Measurements from ENCODE around the gene SYNE3.

Gene SYNE3

DNA sequence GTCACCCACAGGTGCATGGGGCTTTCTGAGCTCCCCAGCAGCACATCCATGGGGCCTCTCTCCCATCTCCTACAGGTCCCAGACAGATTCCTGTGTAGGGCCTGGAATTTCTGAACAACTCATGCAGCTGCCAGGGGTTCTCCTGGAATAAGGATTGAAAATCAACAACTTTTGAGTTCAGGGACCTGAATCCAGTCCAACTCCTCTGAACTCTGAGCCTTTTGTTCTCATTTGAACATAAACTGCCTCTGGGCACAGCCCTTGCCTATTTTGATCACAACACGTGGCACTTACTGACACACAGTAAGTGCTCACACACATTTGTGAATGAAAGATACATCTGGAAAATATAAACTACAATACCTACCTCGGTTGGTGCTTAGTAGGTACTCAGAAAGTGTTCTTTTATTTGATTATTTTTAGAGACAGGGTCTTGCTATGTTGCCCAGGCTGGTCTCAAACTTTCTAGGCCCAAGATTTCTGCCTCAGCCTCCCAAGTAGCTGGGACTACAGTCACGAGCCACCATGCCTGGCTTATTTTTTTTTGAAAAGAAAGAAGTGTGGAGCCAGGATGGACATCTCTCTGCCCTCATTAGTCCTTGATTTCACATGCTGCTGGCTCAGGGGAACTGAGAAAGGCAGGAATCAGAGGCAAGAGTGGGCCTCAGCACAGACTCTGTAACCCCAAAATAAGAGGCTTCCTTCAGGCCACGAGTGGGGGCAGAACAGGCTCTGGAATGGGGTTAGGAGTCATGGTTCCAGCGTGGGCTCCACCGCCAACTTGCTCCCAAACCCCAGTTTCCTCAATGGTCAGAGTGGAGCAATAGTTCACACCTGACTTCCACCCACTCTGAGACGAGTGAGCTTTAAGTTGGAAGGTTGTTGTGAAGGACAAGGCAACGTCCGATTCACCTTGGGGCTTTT is 27.0 kb downstream of the SYNE3 start:
- no peak for DNase-seq (ENCODE audit: low read depth in 2 of 2)

GRCh38 chr14:95488376-95489213 is 27.9 kb downstream of the SYNE3 start:
- DNase-seq (ENCODE audit: low read depth in 2 of 2), result no peak

DNA sequence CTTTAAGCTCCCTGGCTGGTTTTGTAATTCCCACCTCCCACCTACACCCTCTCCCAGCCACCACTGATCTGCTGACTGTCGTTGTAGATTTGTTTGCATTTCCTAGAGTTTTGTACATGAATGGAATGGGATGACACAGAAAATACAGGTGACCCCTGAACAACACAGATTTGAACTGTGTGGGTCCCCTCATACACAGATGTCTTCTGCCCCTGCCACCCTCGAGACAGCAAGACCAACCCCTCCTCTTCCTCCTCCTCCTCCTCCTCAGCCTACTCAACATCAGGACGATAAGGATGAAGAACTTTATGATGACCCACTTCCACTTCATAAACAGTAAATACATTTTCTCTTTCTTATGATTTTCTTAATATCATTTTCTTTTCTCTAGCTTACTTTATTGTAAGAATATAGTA is 28.8 kb downstream of the SYNE3 start:
- no peak for DNase-seq (ENCODE audit: low read depth in 2 of 2)

DNA sequence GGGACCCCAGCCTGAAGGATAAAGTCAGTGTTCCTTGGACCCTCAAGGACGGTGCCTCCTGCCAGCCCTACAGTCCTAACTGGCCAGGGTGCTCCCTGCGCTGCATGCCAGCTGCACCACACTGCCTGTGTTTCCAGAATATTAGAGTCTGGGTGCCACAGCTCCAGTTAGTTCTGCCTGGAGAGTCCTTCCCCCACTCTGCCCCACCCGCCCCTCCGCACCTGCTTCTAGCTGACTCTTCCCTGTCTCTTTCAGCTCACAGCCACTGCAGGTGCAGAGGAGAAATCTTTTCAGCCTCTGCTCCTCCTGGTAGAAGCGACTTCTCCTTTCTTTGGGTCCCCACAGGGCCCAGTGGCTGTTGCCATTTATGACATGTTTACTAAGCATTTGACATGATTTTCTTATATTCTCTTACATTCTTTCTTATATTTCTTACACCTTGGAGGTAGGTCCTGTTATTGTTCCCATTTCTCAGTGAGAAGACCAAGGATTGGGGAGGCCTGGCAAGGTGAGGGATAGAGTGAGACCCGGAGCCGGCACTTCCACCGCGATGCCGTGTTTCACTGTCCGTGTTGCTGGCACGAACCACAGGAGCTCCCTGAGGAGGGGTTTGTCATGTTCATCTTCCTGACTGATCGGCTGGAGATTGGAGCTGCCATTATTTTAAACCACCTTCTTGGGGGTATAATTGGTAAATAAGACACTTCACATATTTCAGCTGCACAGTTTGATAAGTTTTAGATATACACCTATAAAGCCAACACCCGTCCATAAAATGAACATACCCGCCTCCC is 29.4 kb downstream of the SYNE3 start:
- no peak for DNase-seq (ENCODE audit: low read depth in 2 of 2)

DNA sequence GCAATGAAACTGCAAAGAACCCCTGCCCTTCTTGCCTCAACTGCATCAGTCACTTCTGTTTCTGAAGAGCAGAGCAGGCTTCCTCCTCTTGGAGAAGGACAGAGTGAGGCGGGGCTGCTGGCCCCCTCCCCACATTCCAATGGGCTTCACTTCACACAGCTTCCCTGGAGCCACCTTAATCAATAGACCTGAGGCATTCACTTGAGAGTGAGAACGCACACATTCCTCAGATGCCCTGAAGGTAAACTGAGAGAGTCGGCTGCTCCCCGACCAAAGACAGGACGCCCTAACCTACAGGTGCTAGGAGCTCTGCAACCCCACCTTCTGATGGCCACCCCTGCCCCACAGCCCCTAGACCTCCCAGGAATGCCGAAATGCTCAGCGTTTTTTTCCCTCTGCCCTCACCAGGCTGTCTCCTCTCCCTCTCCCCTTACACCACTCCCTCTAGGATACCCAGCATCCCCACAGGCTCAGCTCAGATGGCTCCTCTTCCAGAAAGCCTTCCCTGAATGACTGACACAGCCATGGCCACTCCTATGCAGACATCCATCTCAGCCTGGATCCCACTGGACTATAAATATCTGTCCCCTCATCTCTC is 31.1 kb downstream of the SYNE3 start:
- no peak for DNase-seq (ENCODE audit: low read depth in 2 of 2)

- no peak for DNase-seq (ENCODE audit: low read depth in 2 of 2)
These were observed 32.2 kb downstream of the SYNE3 start for GRCh38 chr14:95484296-95484695.

GRCh38 chr14:95483309-95484165 is 32.9 kb downstream of the SYNE3 start:
- no peak for DNase-seq (ENCODE audit: low read depth in 2 of 2)

DNA sequence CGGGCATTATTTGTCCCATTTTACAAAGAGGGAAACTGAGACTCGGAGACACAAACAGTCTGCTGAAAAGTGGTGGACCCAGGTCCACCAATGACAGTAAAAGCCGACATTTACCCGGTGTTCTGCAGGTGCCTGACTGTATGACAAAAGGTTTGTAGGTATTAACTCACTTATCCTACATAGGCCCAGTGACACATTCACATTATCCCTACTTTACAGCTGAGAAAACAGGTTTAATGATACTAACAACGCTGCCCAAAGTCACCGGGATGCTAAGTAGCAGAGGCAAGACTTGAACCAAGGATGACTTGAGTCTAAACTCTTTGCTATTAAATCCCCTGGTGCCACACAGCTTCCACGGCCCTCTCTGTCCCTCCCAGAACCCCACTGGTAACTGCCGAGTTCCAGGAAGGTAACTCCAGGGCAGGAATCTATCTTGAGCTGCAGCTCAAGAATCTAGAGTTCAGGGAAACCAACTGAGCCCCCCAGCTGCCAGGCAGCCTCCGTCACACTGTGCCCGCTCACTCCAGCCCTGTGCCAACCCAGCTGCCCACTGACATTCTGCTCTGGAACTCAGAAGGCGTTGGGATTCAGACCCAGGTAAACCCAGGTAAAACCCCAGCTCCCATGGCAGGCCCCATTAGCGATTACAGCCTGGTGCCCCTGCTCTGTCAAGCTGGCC is 33.7 kb downstream of the SYNE3 start:
- no peak for DNase-seq (ENCODE audit: low read depth in 2 of 2)

DNA sequence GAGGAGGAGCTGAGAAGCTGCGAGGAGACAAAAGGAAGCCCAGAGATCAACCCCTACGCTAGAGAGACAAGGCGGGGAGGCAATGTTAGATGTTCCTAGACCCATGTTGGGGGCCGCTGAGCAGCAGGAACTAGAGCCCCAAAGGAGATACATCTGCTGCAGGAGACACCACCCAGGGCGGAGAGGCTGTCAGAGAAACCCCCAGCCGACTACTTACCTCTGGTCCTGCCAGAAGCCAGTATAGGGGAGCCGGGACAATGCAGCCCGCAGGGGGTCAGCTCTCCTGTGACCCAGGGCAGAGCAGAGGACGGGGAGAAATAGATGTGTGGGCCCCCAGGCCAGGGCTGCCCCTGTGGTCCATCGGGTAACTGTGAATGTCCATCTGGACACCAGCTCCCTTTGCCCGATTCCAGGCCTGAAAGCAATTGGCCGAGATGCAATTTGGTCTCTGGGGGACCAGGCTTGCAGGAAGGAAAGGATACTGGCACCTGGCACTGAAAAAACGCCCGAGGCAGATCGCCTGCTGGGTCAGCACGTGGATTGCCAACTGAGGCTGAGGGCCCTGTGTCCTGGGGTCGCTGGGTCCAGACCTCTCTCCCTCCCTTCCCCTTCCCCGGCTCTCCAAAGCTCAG is 34.9 kb downstream of the SYNE3 start:
- no peak for DNase-seq (ENCODE audit: low read depth in 2 of 2)

GRCh38 chr14:95480887-95481226 is 35.6 kb downstream of the SYNE3 start:
- no peak for DNase-seq (ENCODE audit: low read depth in 2 of 2)

DNA sequence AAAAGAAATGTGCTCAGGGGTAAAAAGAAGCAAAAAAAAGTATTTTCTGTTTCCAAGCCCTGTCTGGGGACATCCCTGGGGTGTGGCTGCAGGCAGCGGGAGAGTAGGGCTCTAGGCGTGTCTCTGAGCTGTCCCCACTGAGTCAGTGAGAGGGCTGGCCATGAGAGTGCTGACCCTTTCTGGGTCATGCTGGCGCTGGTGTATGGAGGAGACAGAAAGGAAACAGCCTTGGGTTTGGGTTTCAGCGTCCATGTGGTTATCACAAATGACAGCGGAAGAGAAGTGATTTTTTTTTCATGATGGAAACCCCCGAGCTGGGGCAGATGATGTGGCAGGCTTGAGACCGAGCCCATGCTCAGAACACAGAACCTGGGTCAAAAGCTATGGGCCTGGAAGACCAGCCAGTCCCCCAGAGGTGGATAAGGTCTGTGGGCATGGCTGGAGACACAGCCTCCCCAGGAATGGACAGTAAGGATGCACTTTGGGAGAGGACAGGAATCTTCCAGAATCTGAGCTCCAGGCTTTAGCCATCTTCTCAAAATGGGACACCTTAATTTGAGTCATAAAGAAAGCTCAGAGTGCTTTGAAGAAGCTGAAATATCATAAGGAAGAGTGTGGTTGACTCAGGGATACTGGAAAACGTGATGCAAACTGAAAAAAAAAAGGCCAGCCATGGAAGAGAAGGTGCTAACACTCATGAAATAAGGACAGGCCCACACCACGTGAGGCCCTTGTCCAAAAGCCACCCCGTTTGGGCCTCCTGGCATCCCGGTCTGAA is 36.2 kb downstream of the SYNE3 start:
- peak in 1 of 2 donors; percentile 25 for DNase-seq (ENCODE audit: low read depth in 2 of 2)

GRCh38 chr14:95479494-95479893 is 37.0 kb downstream of the SYNE3 start:
- no peak for DNase-seq (ENCODE audit: low read depth in 2 of 2)

DNA sequence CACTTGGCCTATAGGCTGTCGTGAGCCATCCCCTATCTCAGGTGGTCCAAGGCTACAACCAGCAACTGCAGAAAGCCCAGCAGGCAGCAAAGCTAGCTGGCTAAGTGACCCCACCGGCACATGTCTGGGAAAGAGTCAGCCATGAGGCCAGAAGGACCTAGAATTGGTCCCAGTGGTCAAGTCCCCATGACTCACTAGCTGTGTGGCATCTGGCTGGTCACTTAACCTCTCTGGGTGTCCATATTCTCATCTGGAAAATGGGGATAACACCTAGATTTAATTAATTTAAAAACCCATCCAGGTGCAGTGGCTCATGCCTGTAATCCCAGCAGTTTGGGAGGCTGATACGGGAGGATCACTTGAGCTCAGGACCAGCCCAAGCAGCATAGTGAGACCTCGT is 37.6 kb downstream of the SYNE3 start:
- no peak for DNase-seq (ENCODE audit: low read depth in 2 of 2)

DNA sequence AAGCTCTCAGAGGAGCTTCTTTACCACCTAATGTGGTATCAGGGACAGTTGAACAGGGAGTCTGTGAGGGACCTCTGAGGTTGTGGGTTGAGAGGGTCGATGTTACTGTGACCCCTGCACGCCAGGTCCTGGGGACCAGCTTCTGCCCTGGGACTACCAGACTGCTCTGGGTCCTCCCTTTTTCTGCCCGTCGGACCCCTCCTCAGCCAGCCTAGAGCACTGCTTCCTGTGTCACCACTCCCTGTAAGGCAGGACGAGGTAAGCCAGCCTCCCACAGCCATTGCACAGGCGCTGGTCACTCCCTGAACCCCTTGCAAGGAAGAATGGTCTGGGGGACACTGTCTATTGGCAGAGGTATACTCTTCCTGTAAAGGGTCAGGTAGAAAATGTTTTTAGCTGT is 38.1 kb downstream of the SYNE3 start:
- DNase-seq (ENCODE audit: low read depth in 2 of 2), result no peak

GRCh38 chr14:95477411-95478269 is 38.8 kb downstream of the SYNE3 start:
- no peak for DNase-seq (ENCODE audit: low read depth in 2 of 2)

GRCh38 chr14:95476747-95477146 is 39.7 kb downstream of the SYNE3 start:
- no peak for DNase-seq (ENCODE audit: low read depth in 2 of 2)

GRCh38 chr14:95475540-95476240 is 40.8 kb downstream of the SYNE3 start:
- DNase-seq (ENCODE audit: low read depth in 2 of 2), result no peak

Measured in stimulated activated CD8-positive, alpha-beta memory T cell treated with anti-CD3 and anti-CD28 coated beads, Interleukin-15, amount 100 ng/mL, for 48 hours (primary cell).